GM21786 (cell line): ENCODE results near the gene EIF6.
"Not testable (repeated sequence)": the region's sequence is repeated elsewhere in the genome, so short reads cannot be mapped to it uniquely, and the experiment has no call there.

ENCODE experiments used
- ATAC-seq: cut with Tn5 transposase; IDR thresholded peaks from one replicate; pipeline ENCODE4 v1.9.1; 2021; ENCODE audit not compliant: unreplicated experiment

The EIF6 gene

GRCh38 chr20:35262731-35263531, 21.6 kb downstream of the EIF6 start:
- ATAC-seq = not testable (repeated sequence)

DNA sequence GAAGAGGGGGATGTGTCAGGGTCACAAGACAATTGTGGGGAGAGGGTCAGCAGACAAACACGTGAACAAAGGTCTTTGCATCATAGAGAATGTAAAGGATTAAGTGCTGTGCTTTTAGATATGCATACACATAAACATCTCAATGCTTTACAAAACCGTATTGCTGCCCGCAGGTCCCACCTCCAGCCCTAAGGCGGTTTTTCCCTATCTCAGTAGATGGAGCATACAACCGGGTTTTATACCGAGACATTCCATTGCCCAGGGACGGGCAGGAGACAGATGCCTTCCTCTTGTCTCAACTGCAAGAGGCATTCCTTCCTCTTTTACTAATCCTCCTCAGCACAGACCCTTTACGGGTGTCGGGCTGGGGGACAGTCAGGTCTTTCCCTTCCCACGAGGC, 22.3 kb downstream of the EIF6 start:
- ATAC-seq = not testable (repeated sequence)

DNA sequence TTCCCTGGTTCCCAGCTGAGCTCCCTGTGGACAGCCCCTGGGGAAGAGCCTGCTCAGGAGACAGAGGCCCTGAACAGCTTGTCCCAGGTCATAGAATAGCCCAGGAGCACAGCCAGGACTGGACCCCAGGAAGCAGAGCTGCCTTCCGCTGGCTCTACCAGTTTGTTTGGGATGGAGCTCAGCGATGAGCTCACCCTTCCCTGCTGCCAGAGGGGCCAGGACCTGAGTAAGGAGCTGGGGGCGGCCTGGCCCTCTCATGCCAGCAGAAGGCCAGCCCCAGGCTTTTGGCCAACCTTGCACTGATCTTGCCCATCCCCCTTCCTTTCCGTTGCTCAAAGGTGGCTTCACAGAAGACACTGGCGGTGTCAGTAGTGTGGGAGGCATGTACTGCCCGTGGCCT, 24.1 kb downstream of the EIF6 start:
- ATAC-seq = no peak

DNA sequence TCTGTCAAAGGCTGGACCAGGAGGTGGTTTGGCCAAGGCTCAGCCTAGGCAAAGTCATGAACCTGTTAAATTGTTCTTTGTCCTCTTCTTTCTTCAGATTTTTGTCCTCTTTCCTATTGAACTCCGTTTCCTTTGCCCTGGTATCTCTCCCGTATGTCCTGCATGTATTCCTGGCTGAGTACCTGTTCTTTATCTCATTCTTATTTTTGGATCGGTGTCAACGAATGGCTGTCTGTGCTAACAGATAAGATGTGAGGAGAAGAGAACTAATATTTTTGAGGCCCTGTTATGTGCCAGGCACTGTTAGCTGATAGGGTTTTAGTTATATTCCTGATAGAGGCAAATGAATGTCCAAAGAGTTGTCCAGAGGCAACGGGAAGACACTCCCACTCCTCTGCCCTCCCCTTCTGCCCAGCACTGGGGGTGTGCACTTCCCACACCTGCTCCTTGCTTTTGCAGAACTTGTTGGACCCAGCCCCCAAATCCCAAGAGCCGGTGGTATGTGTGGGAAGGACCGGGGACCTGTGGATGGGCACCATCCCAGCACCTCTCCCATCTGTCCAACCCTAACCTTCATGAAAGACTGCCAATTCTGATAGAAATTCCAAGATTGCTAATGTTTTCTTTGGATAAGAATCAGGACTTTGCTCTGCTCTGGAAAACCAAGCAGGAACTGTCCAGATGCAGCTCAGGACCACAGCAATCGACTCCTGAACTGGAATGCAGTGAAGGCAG, 27.2 kb downstream of the EIF6 start:
- no peak for ATAC-seq

DNA sequence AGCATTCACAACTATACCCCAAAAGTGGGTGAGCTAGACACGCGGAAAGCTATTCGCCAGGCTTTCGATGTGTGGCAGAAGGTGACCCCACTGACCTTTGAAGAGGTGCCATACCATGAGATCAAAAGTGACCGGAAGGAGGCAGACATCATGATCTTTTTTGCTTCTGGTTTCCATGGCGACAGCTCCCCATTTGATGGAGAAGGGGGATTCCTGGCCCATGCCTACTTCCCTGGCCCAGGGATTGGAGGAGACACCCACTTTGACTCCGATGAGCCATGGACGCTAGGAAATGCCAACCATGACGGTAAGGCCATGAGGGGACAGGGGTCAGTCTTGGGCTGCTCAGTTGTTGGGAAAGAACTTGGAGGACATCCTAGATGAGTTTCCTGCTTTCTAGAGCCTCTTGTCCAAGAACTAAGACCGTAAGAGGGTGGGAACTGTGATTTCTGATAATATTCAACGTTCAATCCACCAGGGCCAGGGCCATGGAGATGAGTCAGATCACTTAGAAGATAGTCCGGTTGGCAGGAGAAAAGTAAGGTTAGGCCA, 30.0 kb downstream of the EIF6 start:
- no peak for ATAC-seq

DNA sequence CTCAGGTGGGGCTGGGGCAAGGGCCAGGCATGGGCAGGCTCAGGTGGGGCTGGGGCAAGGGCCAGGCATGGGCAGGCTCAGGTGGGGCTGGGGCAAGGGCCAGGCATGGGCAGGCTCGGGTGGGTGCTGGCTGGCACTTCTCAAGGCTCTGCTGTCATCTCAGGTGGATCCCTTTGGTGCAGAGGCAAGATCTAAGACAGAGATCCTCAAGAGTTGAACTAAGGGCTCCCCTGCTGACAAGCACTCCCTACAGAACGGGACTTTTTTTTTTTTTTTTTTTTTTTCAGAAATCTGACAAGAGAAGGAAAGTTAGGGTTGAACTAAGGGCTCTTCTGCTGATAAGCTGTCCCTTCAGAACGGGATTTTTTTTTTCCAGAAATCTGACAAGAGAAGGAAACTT, 31.6 kb downstream of the EIF6 start:
- no peak for ATAC-seq

GRCh38 chr20:35252598-35252997, 32.0 kb downstream of the EIF6 start:
- ATAC-seq = not testable (repeated sequence)

GRCh38 chr20:35252037-35252461, 32.5 kb downstream of the EIF6 start:
- no peak for ATAC-seq

GRCh38 chr20:35251613-35251940, 33.0 kb downstream of the EIF6 start:
- ATAC-seq = no peak

- no peak for ATAC-seq
Observed at GRCh38 chr20:35248641-35249475, 35.7 kb downstream of the EIF6 start.

DNA sequence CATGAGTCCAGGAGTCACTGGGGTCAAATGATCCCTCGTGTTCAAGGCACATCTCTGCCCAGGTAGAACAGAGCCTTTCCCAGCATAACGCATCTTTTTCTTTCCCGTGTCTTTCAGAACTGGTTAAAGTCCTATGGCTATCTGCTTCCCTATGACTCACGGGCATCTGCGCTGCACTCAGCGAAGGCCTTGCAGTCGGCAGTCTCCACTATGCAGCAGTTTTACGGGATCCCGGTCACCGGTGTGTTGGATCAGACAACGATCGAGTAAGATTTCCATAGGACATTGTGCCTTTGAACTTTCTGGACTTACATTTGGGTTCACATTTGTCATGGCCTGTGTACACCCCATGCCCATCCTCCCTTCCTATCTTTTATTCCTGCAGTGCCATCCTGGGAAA, 37.8 kb downstream of the EIF6 start:
- no peak for ATAC-seq

GRCh38 chr20:35243986-35244385, 40.6 kb downstream of the EIF6 start:
- no peak for ATAC-seq

DNA sequence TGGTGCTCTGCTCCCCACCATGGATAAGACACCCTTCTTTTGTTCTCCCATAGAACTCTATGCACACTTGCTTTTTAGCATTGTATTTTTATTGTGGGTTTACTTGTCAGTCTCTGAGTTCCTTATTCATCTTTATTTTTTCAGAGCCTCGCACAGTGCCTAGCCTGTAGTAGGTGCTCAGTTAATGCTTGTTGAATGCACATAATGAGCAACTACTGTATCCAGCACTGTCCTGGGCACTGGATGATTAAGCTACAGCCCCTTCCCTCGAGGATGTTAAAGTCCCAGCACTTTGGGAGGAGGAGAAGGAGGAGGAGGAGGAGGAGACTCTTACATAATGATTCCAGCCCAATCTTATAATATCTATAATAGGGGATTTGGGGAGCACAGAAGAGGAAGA, 41.3 kb downstream of the EIF6 start:
- no peak for ATAC-seq

DNA sequence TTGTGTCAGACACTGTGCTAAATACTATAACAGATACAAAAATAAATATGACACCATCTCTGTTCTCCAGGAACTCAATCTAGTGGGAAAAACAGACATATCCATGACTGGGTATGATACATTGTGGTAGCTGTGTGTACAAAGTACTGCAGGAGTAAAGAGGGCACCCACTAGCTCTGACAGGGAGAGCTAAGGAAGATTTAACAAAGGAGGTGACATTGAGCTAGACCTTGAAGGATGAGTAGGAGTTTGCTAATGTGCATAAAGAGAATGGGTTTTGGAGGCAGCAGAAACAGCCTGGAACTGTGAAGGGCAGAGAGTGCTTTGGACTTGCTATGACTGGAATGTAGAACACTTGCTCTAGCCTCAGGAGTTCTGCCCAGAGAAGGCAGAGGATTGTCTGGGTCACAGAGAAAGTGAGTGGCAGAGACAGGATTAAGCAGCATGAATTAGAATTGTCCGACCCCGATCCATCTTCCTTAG, 43.7 kb downstream of the EIF6 start:
- ATAC-seq = no peak

- no peak for ATAC-seq
Observed at GRCh38 chr20:35240083-35240810, 44.3 kb downstream of the EIF6 start.

- no peak for ATAC-seq
Observed at GRCh38 chr20:35238735-35239134, 45.8 kb downstream of the EIF6 start.

- no peak for ATAC-seq
Observed at GRCh38 chr20:35238170-35238569, 46.4 kb downstream of the EIF6 start.

DNA sequence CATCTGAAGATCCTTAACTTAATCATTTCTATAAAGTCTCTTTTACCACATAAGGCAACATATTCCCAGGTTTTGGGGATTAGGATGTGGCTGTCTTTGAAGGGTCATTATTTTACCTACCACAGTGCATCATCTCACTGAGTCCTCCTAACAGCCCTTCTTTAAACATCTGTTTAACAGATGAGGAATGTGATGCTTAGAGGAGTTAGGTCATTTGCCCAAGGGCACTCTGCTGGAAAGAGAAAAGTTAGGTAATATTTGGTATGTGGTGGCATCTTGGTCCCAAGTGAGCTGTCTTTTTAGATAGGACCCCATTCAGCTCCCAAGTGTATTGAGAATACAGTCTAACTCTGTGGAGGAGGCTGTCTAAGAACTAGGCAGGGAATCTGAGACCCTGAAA, 47.1 kb downstream of the EIF6 start:
- no peak for ATAC-seq

- no peak for ATAC-seq
Observed at GRCh38 chr20:35235881-35236280, 48.7 kb downstream of the EIF6 start.

GRCh38 chr20:35232575-35232974, 52.0 kb downstream of the EIF6 start:
- no peak for ATAC-seq
